CD14-positive monocyte (primary cell): ENCODE measurements around the gene NDUFS4. TPM values are rescaled to one million over a fixed set of nuclear protein-coding genes. Genes with fewer than 3 reads are reported as not detected.

Experiments
- DNase-seq, 3 donors: peaks; one replicate each; pipeline ENCODE4 v3.0.0-alpha.2; 2011 to 2022
- H2AFZ ChIP-seq: 2 replicates; pipeline ENCODE4 v1.6.0; 2012; ENCODE audit warnings: mild to moderate bottlenecking, low read depth, low read length, inconsistent platforms; ENCODE audit not compliant: insufficient read depth, poor library complexity, severe bottlenecking
- H3K27ac ChIP-seq, 2 donors: 1 replicate in 1 of 2; 2 replicates in 1 of 2; pipeline ENCODE4 v1.5.1; 2012 to 2013; ENCODE audit warnings: low read length in 2 of 2, control low read depth in 1 of 2, inconsistent platforms in 1 of 2, low read depth in 1 of 2, mild to moderate bottlenecking in 1 of 2
- H3K27me3 ChIP-seq, 2 donors: one replicate each; pipeline versions ENCODE4 v1.6.0 to v1.6.1; 2011 to 2013; ENCODE audit warnings: low read length in 2 of 2; ENCODE audit not compliant: control insufficient read depth in 2 of 2, insufficient read depth in 2 of 2
- H3K36me3 ChIP-seq, 2 donors: replicated peaks in 1 of 2; 1 replicate in 1 of 2; 2 replicates in 1 of 2; pipeline versions ENCODE4 v1.5.1 to v1.6.1; 2012 to 2013; ENCODE audit warnings: low read length in 2 of 2, control low read depth in 1 of 2, inconsistent platforms in 1 of 2, mild to moderate bottlenecking in 1 of 2; ENCODE audit not compliant: insufficient read depth in 2 of 2, control insufficient read depth in 1 of 2
- H3K4me1 ChIP-seq, 2 donors: 1 replicate in 1 of 2; 2 replicates in 1 of 2; pipeline versions ENCODE4 v1.5.1 to v1.6.1; 2012 to 2013; ENCODE audit warnings: low read length in 2 of 2, control low read depth in 1 of 2, inconsistent platforms in 1 of 2, mild to moderate bottlenecking in 1 of 2, moderate library complexity in 1 of 2; ENCODE audit not compliant: insufficient read depth in 2 of 2, control insufficient read depth in 1 of 2
- H3K4me2 ChIP-seq: replicated peaks from 2 replicates; pipeline ENCODE3; 2012; ENCODE audit warnings: low read length, moderate library complexity, mild to moderate bottlenecking; ENCODE audit not compliant: poor library complexity, severe bottlenecking; ENCODE audit errors: extremely low read depth
- H3K4me3 ChIP-seq, 3 experiments: fragments of 200-600 bp in 1 of 3; sonication (generic) in 1 of 3; replicated peaks in 1 of 3; 1 replicate in 2 of 3; 2 replicates in 1 of 3; pipeline ENCODE4 v1.5.1; 2011 to 2013; ENCODE audit warnings: low read length in 3 of 3, mild to moderate bottlenecking in 3 of 3, control low read depth in 2 of 3, low read depth in 2 of 3, inconsistent platforms in 1 of 3, moderate library complexity in 1 of 3
- H3K79me2 ChIP-seq: 2 replicates; pipeline ENCODE4 v1.6.0; 2012; ENCODE audit warnings: mild to moderate bottlenecking, control low read depth, inconsistent platforms, low read length, moderate library complexity; ENCODE audit not compliant: insufficient read depth
- H3K9ac ChIP-seq: 2 replicates; pipeline ENCODE4 v1.6.0; 2017; ENCODE audit warnings: low read length, mild to moderate bottlenecking; ENCODE audit not compliant: insufficient read depth, poor library complexity, severe bottlenecking
- H3K9me3 ChIP-seq, 2 donors: replicated peaks in 1 of 2; 1 replicate in 1 of 2; 2 replicates in 1 of 2; pipeline versions ENCODE4 v1.5.1 to v1.6.1; 2012 to 2013; ENCODE audit warnings: low read length in 2 of 2, control low read depth in 1 of 2; ENCODE audit not compliant: control insufficient read depth in 1 of 2, insufficient read depth in 1 of 2
- H4K20me1 ChIP-seq: 2 replicates; pipeline ENCODE4 v1.6.0; 2012; ENCODE audit warnings: mild to moderate bottlenecking, low read length, control low read depth, moderate library complexity; ENCODE audit not compliant: insufficient read depth
- H3K27ac Mint-ChIP-seq, 7 donors: one replicate each; pipeline ENCODE4 v1.8.0; 2020; ENCODE audit warnings: mild to moderate bottlenecking in 7 of 7, mixed read lengths in 7 of 7, moderate library complexity in 6 of 7, inconsistent platforms in 2 of 7
- H3K27me3 Mint-ChIP-seq, 3 donors: one replicate each; pipeline ENCODE4 v1.8.0; 2021 to 2022; ENCODE audit warnings: low read depth in 3 of 3, mild to moderate bottlenecking in 3 of 3, mixed read lengths in 3 of 3, moderate library complexity in 3 of 3, inconsistent platforms in 1 of 3
- H3K36me3 Mint-ChIP-seq, 2 donors: one replicate each; pipeline ENCODE4 v1.8.0; 2020; ENCODE audit warnings: mixed read lengths in 2 of 2, inconsistent platforms in 1 of 2, mild to moderate bottlenecking in 1 of 2
- H3K4me1 Mint-ChIP-seq: one replicate; pipeline ENCODE4 v1.8.0; 2020; ENCODE audit warnings: mild to moderate bottlenecking, mixed read lengths
- H3K4me3 Mint-ChIP-seq, 2 donors: one replicate each; pipeline ENCODE4 v1.8.0; 2020; ENCODE audit warnings: mild to moderate bottlenecking in 2 of 2, mixed read lengths in 2 of 2, moderate library complexity in 1 of 2
- H3K9me3 Mint-ChIP-seq, 7 donors: one replicate each; pipeline ENCODE4 v1.8.0; 2020 to 2022; ENCODE audit warnings: mixed read lengths in 7 of 7, mild to moderate bottlenecking in 6 of 7, moderate library complexity in 6 of 7, inconsistent platforms in 2 of 7
- CTCF ChIP-seq: fragments of 200-600 bp; IDR thresholded peaks from one replicate; pipeline ENCODE4 v1.8.0; 2022; ENCODE audit warnings: antibody characterized with exemption, mild to moderate bottlenecking
- WGBS: methylation state at CpG from one replicate; pipeline ENCODE4 v1.1.5; 2013; ENCODE audit warnings: missing lambda C conversion rate; ENCODE audit not compliant: insufficient coverage; 5-methylcytosine and 5-hydroxymethylcytosine counted together
- intact Hi-C, 2 donors: fragments of 100-400 bp; cut with micrococcal nuclease; formaldehyde crosslinking; loops; one replicate each; pipeline versions ENCODE4 v1.15.0 to v1.15.1; 2023
- polyA plus RNA-seq, 3 donors: library from polyadenylated mRNA; depleted of rRNA in 1 of 3; unstranded in 2 of 3; stranded (reverse) in 1 of 3; fragments of 300-500 nt in 2 of 3; fragments of >200 nt in 1 of 3; fragmentation: Illumina TruSeq in 2 of 3; gene quantifications; 1 replicate in 2 of 3; 2 replicates in 1 of 3; pipeline ENCODE4 v1.2.3, GENCODE V29; 2012 to 2021

NDUFS4 gene
- polyA plus RNA-seq, 3 donors, result 42.5 to 118 (median 111) TPM

- TF ChIP-seq CTCF, result no peak
- H3K4me1 Mint-ChIP-seq, result peaks cover 1% of the 10 kb centered on the region
- no peaks in the 10 kb centered on the region for H3K27me3 ChIP-seq
- H3K27me3 Mint-ChIP-seq, result no peaks in the 10 kb centered on the region
- peaks cover 0 to 4% (median 0%) of the 10 kb centered on the region in 7 donors for H3K9me3 Mint-ChIP-seq
- no peak overlapping the region for H3K4me3 Mint-ChIP-seq
- no peak overlapping the region for H3K27ac ChIP-seq
- no peak overlapping the region for H2AFZ ChIP-seq
- no peaks in the 10 kb centered on the region for H3K4me1 ChIP-seq
- WGBS, result no CpG with 5 or more reads among the region's 2 CpGs
- intact Hi-C loops, result no loop called here
- no peaks in the 10 kb centered on the region for H4K20me1 ChIP-seq
- H3K4me3 ChIP-seq, result no peak overlapping the region
- H3K9ac ChIP-seq, result no peak overlapping the region
- H3K9me3 ChIP-seq, result no peaks in the 10 kb centered on the region
- no peaks in the 10 kb centered on the region for H3K36me3 ChIP-seq
- H3K36me3 Mint-ChIP-seq, result no peaks in the 10 kb centered on the region
- H3K79me2 ChIP-seq, result no peaks in the 10 kb centered on the region
- no peak overlapping the region for H3K4me2 ChIP-seq
- no peak overlapping the region for H3K27ac Mint-ChIP-seq
- DNase-seq, result no peak
Measured at GRCh38 chr5:53543401-53543800, 17.0 kb upstream of the NDUFS4 start.

- no peak overlapping the region for H3K4me2 ChIP-seq
- peaks cover 0 to 2% (median 0%) of the 10 kb centered on the region in 7 donors for H3K9me3 Mint-ChIP-seq
- DNase-seq, result no peak
- no peaks in the 10 kb centered on the region for H3K27me3 ChIP-seq
- H3K9me3 ChIP-seq, result no peaks in the 10 kb centered on the region
- no peak for TF ChIP-seq CTCF
- no peak overlapping the region for H3K4me3 ChIP-seq
- no peak overlapping the region for H3K4me3 Mint-ChIP-seq
- intact Hi-C loops, result no loop called here
- no peaks in the 10 kb centered on the region for H3K4me1 ChIP-seq
- no peak overlapping the region for H3K27ac Mint-ChIP-seq
- H3K36me3 Mint-ChIP-seq, result no peaks in the 10 kb centered on the region
- no peaks in the 10 kb centered on the region for H3K36me3 ChIP-seq
- no peaks in the 10 kb centered on the region for H3K27me3 Mint-ChIP-seq
- no CpG with 5 or more reads among the region's 2 CpGs for WGBS
- H3K79me2 ChIP-seq, result no peaks in the 10 kb centered on the region
- H3K9ac ChIP-seq, result no peak overlapping the region
- no peak overlapping the region for H3K27ac ChIP-seq
- H3K4me1 Mint-ChIP-seq, result peaks cover 7% of the 10 kb centered on the region
- H4K20me1 ChIP-seq, result no peaks in the 10 kb centered on the region
- H2AFZ ChIP-seq, result no peak overlapping the region
Measured at GRCh38 chr5:53545744-53546143, 14.7 kb upstream of the NDUFS4 start.
